Mesendoderm (in vitro differentiated cells): ENCODE measurements around the gene YY1.

ENCODE experiments used
- DNase-seq: peaks from one replicate; pipeline ENCODE4 v3.0.0; 2013
- H2AK5ac ChIP-seq: 2 replicates; pipeline ENCODE4 v1.6.1; 2013; ENCODE audit warnings: low read length, inconsistent platforms
- H2BK120ac ChIP-seq: 2 replicates; pipeline ENCODE4 v1.6.1; 2013; ENCODE audit warnings: low read depth, mild to moderate bottlenecking, low read length, moderate library complexity, mixed read lengths
- H2BK15ac ChIP-seq: replicated peaks from 2 replicates; pipeline ENCODE4 v1.6.1; 2013; ENCODE audit warnings: low read depth, mild to moderate bottlenecking, moderate library complexity
- H2BK5ac ChIP-seq: 2 replicates; pipeline ENCODE4 v1.6.1; 2013; ENCODE audit warnings: low read length, inconsistent platforms
- H3K18ac ChIP-seq: 2 replicates; pipeline ENCODE4 v1.6.1; 2013; ENCODE audit warnings: mild to moderate bottlenecking, low read length, mixed read lengths
- H3K23ac ChIP-seq: one replicate; pipeline ENCODE4 v1.6.1; 2013; ENCODE audit warnings: low read length
- H3K27ac ChIP-seq: 2 replicates; pipeline ENCODE4 v1.5.1; 2013; ENCODE audit warnings: low read depth, mild to moderate bottlenecking, inconsistent platforms, low read length, moderate library complexity
- H3K27me3 ChIP-seq: 2 replicates; pipeline ENCODE4 v1.6.1; 2013; ENCODE audit warnings: low read length, control low read depth, mild to moderate bottlenecking, inconsistent platforms; ENCODE audit not compliant: insufficient read depth, poor library complexity
- H3K36me3 ChIP-seq: 2 replicates; pipeline ENCODE4 v1.6.1; 2013; ENCODE audit warnings: low read length, inconsistent platforms; ENCODE audit not compliant: control insufficient read depth, insufficient read depth
- H3K4ac ChIP-seq: one replicate; pipeline ENCODE4 v1.6.1; 2013; ENCODE audit warnings: low read depth, mild to moderate bottlenecking, low read length, moderate library complexity
- H3K4me1 ChIP-seq: 2 replicates; pipeline ENCODE4 v1.6.1; 2013; ENCODE audit warnings: low read depth, low read length, inconsistent platforms; ENCODE audit not compliant: control insufficient read depth
- H3K4me2 ChIP-seq: 2 replicates; pipeline ENCODE4 v1.6.1; 2013; ENCODE audit warnings: low read length
- H3K4me3 ChIP-seq: 2 replicates; pipeline ENCODE4 v1.5.1; 2013; ENCODE audit warnings: mild to moderate bottlenecking, low read length
- H3K56ac ChIP-seq: one replicate; pipeline ENCODE4 v1.6.1; 2013; ENCODE audit warnings: low read length
- H3K79me1 ChIP-seq: 2 replicates; pipeline ENCODE4 v1.6.1; 2013; ENCODE audit warnings: low read length, inconsistent platforms
- H3K79me2 ChIP-seq: 2 replicates; pipeline ENCODE4 v1.6.1; 2013; ENCODE audit warnings: mild to moderate bottlenecking, low read length; ENCODE audit not compliant: control insufficient read depth, insufficient read depth
- H3K9ac ChIP-seq: 2 replicates; pipeline ENCODE4 v1.6.1; 2013; ENCODE audit warnings: low read length, inconsistent platforms
- H4K5ac ChIP-seq: one replicate; pipeline ENCODE4 v1.6.1; 2013; ENCODE audit warnings: low read length
- H4K8ac ChIP-seq: one replicate; pipeline ENCODE4 v1.6.1; 2013; ENCODE audit warnings: low read depth, mild to moderate bottlenecking, control low read depth, low read length, moderate library complexity
- WGBS: extraction: QIAGEN DNeasy Blood & Tissue Kit; methylation state at CpG from one replicate; pipeline ENCODE4 v1.1.7; 2013; ENCODE audit warnings: low lambda C conversion rate, missing lambda C conversion rate; ENCODE audit not compliant: insufficient coverage; ENCODE audit errors: extremely low coverage; 5-methylcytosine and 5-hydroxymethylcytosine counted together

Gene YY1

DNA sequence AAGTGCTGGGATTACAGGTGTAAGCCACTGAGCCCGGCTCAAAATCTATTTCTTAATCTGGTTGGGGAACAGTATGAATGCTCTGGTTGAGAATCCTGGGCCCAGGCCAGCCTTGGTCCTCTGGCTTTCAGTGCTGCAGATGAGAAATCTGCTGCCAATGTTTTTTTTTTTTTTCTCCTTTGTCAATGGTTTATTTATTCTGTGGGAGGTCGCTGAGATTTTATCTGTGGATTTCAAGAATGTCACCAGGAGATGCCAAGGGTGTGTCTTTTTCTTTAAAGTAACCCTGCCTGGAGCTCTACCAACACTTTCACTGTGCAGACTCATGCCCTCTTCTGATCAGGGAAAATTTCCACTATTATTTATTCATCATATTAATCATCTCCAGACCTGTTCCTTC lies 63.7 kb downstream of the YY1 start:
- Histone ChIP-seq H3K4me2 (no peak overlapping the region), H4K8ac (no peak overlapping the region), H3K4me3 (no peak overlapping the region), H2BK5ac (no peak overlapping the region), H3K79me1 (peaks cover 21% of the 10 kb centered on the region), H3K79me2 (peaks cover 15% of the 10 kb centered on the region), H3K27ac (no peak overlapping the region), H3K4ac (no peak overlapping the region), H3K27me3 (no peaks in the 10 kb centered on the region), H2BK120ac (no peak overlapping the region), H2AK5ac (no peak overlapping the region), H4K5ac (no peak overlapping the region), H3K36me3 (no peaks in the 10 kb centered on the region), H3K18ac (no peak overlapping the region), H3K23ac (no peak overlapping the region), H3K4me1 (peaks cover 10% of the 10 kb centered on the region), H3K9ac (no peak overlapping the region), H3K56ac (no peak overlapping the region), H2BK15ac (no peak overlapping the region)
- no peak for DNase-seq
- WGBS = no CpG with 5 or more reads among the region's 2 CpGs

DNA sequence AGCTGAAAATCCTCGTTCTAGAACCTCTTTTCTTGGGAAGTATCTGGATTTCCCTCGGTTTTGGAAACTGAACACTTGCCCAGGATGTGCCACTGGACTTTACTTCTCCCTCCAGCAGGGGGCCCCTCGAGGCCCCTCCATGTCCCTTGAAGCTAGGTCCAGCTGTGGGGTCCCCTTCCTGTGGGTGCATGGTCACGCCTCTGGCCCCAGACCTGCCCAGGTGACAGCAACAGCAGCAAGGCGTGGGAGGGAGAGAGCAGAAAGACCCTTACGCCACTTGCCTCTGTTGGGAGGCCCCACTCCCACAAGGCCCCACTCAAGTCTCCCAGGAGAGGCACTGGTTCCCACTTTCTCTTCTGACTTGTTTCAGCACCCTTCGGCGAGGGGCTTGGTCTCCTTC lies 64.2 kb downstream of the YY1 start:
- Histone ChIP-seq H3K27ac (no peak overlapping the region), H3K27me3 (no peaks in the 10 kb centered on the region), H3K4me2 (no peak overlapping the region), H2BK120ac (no peak overlapping the region), H3K79me1 (peaks cover 19% of the 10 kb centered on the region), H3K56ac (no peak overlapping the region), H3K4ac (no peak overlapping the region), H3K79me2 (peaks cover 15% of the 10 kb centered on the region), H3K4me3 (no peak overlapping the region), H4K8ac (no peak overlapping the region), H3K18ac (no peak overlapping the region), H4K5ac (no peak overlapping the region), H3K4me1 (peaks cover 10% of the 10 kb centered on the region), H3K36me3 (no peaks in the 10 kb centered on the region), H3K23ac (no peak overlapping the region), H2BK15ac (no peak overlapping the region), H2BK5ac (no peak overlapping the region), H2AK5ac (no peak overlapping the region), H3K9ac (no peak overlapping the region)
- WGBS = no CpG with 5 or more reads among the region's 8 CpGs
- DNase-seq = no peak

- Histone ChIP-seq H2BK15ac (no peak overlapping the region), H3K79me2 (peaks cover 15% of the 10 kb centered on the region), H2BK120ac (no peak overlapping the region), H3K4me1 (peaks cover 10% of the 10 kb centered on the region), H3K79me1 (peaks cover 18% of the 10 kb centered on the region), H3K27ac (no peak overlapping the region), H3K36me3 (no peaks in the 10 kb centered on the region), H3K4me3 (no peak overlapping the region), H3K27me3 (no peaks in the 10 kb centered on the region), H2BK5ac (no peak overlapping the region), H3K18ac (no peak overlapping the region), H3K23ac (peak overlapping the region; percentile 1), H3K4me2 (no peak overlapping the region), H3K4ac (no peak overlapping the region), H4K8ac (no peak overlapping the region), H3K56ac (peak overlapping the region; percentile 93), H4K5ac (no peak overlapping the region), H3K9ac (peak overlapping the region; percentile 83), H2AK5ac (no peak overlapping the region)
- peak; percentile 61 for DNase-seq
- WGBS = no CpG with 5 or more reads among the region's 4 CpGs
Measured at GRCh38 chr14:100303925-100304324, 65.0 kb downstream of the YY1 start.

- Histone ChIP-seq H3K56ac (peak overlapping the region; percentile 93), H3K27me3 (no peaks in the 10 kb centered on the region), H3K27ac (peak overlapping the region; percentile 83), H2AK5ac (no peak overlapping the region), H3K79me1 (peaks cover 12% of the 10 kb centered on the region), H2BK120ac (no peak overlapping the region), H2BK5ac (no peak overlapping the region), H3K4me1 (peaks cover 10% of the 10 kb centered on the region), H3K36me3 (no peaks in the 10 kb centered on the region), H3K4ac (peak overlapping the region; percentile 24), H2BK15ac (no peak overlapping the region), H3K79me2 (peaks cover 15% of the 10 kb centered on the region), H3K4me3 (peak overlapping the region; percentile 76), H3K4me2 (peak overlapping the region; percentile 94), H3K9ac (peak overlapping the region; percentile 83), H4K5ac (no peak overlapping the region), H4K8ac (no peak overlapping the region), H3K18ac (peak overlapping the region; percentile 91), H3K23ac (peak overlapping the region; percentile 29)
- no CpG with 5 or more reads among the region's 23 CpGs for WGBS
- peak; percentile 80 for DNase-seq
Measured at GRCh38 chr14:100304825-100305323, 65.9 kb downstream of the YY1 start.

- Histone ChIP-seq H3K4me3 (peak overlapping the region; percentile 76), H2BK120ac (peak overlapping the region; percentile 17), H3K9ac (peak overlapping the region; percentile 83), H3K27ac (peak overlapping the region; percentile 83), H3K4ac (peak overlapping the region; percentile 92), H3K4me2 (peak overlapping the region; percentile 94), H3K79me2 (peaks cover 15% of the 10 kb centered on the region), H2BK15ac (no peak overlapping the region), H4K5ac (no peak overlapping the region), H3K56ac (peak overlapping the region; percentile 93), H4K8ac (no peak overlapping the region), H3K36me3 (no peaks in the 10 kb centered on the region), H2AK5ac (no peak overlapping the region), H3K23ac (peak overlapping the region; percentile 80), H3K79me1 (peaks cover 12% of the 10 kb centered on the region), H3K27me3 (no peaks in the 10 kb centered on the region), H2BK5ac (no peak overlapping the region), H3K18ac (peak overlapping the region; percentile 91), H3K4me1 (peaks cover 10% of the 10 kb centered on the region)
- WGBS = no CpG with 5 or more reads among the region's 65 CpGs
- DNase-seq = peak; percentile 75
Measured at GRCh38 chr14:100305324-100306100, 66.6 kb downstream of the YY1 start.
